HL-60 (cell line): ENCODE measurements around the gene CEP97.
"Not testable (repeated sequence)": the region's sequence is repeated elsewhere in the genome, so short reads cannot be mapped to it uniquely, and the experiment has no call there.

Experiments
- DNase-seq, 2 experiments: peaks; one replicate each; pipeline ENCODE4 v3.0.0-alpha.2; 2010 to 2020; ENCODE audit warnings: low read depth in 1 of 2, low spot score in 1 of 2
- H3K27ac ChIP-seq: fragments of 250-450 bp; sonication (Bioruptor Pico); replicated peaks from 2 replicates; pipeline ENCODE4 v1.5.1; 2020; ENCODE audit warnings: mild to moderate bottlenecking, moderate library complexity
- H3K27me3 ChIP-seq: fragments of 250-450 bp; sonication (Bioruptor Pico); 2 replicates; pipeline ENCODE4 v1.5.1; 2021; ENCODE audit warnings: mild to moderate bottlenecking, moderate library complexity; ENCODE audit not compliant: insufficient read depth, poor library complexity, severe bottlenecking
- H3K4me3 ChIP-seq: replicated peaks from 2 replicates; pipeline ENCODE4 v1.5.1; 2011; ENCODE audit warnings: mild to moderate bottlenecking, control low read depth, low read length; ENCODE audit not compliant: insufficient read depth
- CTCF ChIP-seq: IDR thresholded peaks from one replicate; pipeline ENCODE4 v1.5.1; 2011; ENCODE audit warnings: low read length, control low read depth, inconsistent platforms; ENCODE audit not compliant: insufficient read depth
- GABPA ChIP-seq: IDR thresholded peaks from 2 replicates; pipeline ENCODE4 v1.6.1; 2012; ENCODE audit warnings: low read depth
- POLR2AphosphoS5 ChIP-seq: IDR thresholded peaks from 2 replicates; pipeline ENCODE4 v1.6.1; 2012; ENCODE audit warnings: low read depth
- REST ChIP-seq: IDR thresholded peaks from 2 replicates; pipeline ENCODE4 v1.6.1; 2012; ENCODE audit warnings: low read depth; ENCODE audit not compliant: insufficient replicate concordance
- SPI1 ChIP-seq: IDR thresholded peaks from 2 replicates; pipeline ENCODE4 v1.6.1; 2012; ENCODE audit warnings: low read depth, mild to moderate bottlenecking, borderline replicate concordance

CEP97 gene

GRCh38 chr3:101758224-101758623, 33.8 kb downstream of the CEP97 start:
- peak in 1 of 2 experiments; percentile 41 for DNase-seq

GRCh38 chr3:101762041-101762646, 37.7 kb downstream of the CEP97 start:
- no peak for DNase-seq

More at GRCh38 chr3:101758224-101758623, 33.8 kb downstream of the CEP97 start:
- Histone ChIP-seq H3K27ac (no peak overlapping the region), H3K27me3 (no peaks in the 10 kb centered on the region), H3K4me3 (no peak overlapping the region)
- no peak for TF ChIP-seq SPI1
- no peak for TF ChIP-seq REST
- TF ChIP-seq CTCF, result no peak
- no peak for TF ChIP-seq GABPA
- TF ChIP-seq POLR2AphosphoS5, result no peak

GRCh38 chr3:101777745-101778281, 53.4 kb downstream of the CEP97 start:
- DNase-seq, H3K27ac ChIP-seq, H3K4me3 ChIP-seq, H3K27me3 ChIP-seq: not testable (repeated sequence)

More at GRCh38 chr3:101762041-101762646, 37.7 kb downstream of the CEP97 start:
- H3K27ac ChIP-seq, result no peak overlapping the region
- TF ChIP-seq CTCF, result no peak
- TF ChIP-seq GABPA, result no peak
- no peak for TF ChIP-seq SPI1
- no peak for TF ChIP-seq POLR2AphosphoS5
- no peak for TF ChIP-seq REST
- H3K27me3 ChIP-seq, result no peaks in the 10 kb centered on the region
- H3K4me3 ChIP-seq, result no peak overlapping the region

GRCh38 chr3:101778385-101779046, 54.1 kb downstream of the CEP97 start:
- no peak for DNase-seq
- TF ChIP-seq REST (no peak), GABPA (no peak), CTCF (no peak), POLR2AphosphoS5 (no peak), SPI1 (no peak)
- Histone ChIP-seq H3K27me3 (no peaks in the 10 kb centered on the region), H3K27ac (peak overlapping the region; percentile 61), H3K4me3 (peak overlapping the region; percentile 100)
